NOMO-1 treated with DMSO at 0.1 percent for 48 hours (cell line): ENCODE measurements around the gene AGRN.
"Not testable (repeated sequence)": the region's sequence is repeated elsewhere in the genome, so short reads cannot be mapped to it uniquely, and the experiment has no call there.

Experiments
- DNase-seq: peaks from one replicate; lab custom pipeline; 2025; ENCODE audit not compliant: unreplicated experiment; lab: John Stamatoyannopoulos, UW

Gene AGRN

GRCh38 chr1:1051127-1051810 lies 31.3 kb downstream of the AGRN start:
- no peak for DNase-seq

GRCh38 chr1:1052003-1052840 lies 32.3 kb downstream of the AGRN start:
- DNase-seq, result no peak

- DNase-seq, result no peak
These were observed 33.1 kb downstream of the AGRN start for GRCh38 chr1:1053022-1053421.

GRCh38 chr1:1053682-1054081 lies 33.8 kb downstream of the AGRN start:
- DNase-seq, result no peak

DNA sequence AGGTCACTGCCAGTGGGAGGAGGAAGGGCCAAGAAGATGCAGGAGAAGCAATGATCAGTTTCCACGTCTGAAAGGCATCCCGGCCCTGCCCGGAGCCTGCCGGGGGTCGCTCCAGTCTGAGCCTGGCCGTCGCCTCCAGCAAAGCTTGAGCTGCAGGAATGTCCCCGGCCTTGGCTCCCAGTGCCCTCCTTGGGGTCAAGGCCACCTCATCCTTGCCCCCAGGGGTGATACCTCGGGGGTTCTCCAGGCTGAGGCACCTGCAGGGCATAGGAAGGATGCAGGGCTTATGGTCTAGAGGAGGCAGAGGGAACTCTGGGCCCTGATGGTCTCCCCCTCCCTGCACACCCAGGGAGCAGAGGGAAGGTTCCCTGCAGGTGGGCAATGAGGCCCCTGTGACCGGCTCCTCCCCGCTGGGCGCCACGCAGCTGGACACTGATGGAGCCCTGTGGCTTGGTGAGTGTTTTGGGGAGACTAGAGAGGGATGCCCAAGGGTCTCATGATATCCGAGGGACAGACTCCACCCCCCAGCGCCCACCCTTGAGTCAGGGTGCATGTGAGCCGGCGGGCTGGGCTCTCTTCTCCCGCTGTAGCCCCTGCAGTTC lies 34.3 kb downstream of the AGRN start:
- no peak for DNase-seq

DNA sequence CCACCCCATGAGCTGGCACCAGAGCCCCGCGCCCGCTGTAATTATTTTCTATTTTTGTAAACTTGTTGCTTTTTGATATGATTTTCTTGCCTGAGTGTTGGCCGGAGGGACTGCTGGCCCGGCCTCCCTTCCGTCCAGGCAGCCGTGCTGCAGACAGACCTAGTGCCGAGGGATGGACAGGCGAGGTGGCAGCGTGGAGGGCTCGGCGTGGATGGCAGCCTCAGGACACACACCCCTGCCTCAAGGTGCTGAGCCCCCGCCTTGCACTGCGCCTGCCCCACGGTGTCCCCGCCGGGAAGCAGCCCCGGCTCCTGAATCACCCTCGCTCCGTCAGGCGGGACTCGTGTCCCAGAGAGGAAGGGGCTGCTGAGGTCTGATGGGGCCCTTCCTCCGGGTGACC lies 35.1 kb downstream of the AGRN start:
- no peak for DNase-seq

DNA sequence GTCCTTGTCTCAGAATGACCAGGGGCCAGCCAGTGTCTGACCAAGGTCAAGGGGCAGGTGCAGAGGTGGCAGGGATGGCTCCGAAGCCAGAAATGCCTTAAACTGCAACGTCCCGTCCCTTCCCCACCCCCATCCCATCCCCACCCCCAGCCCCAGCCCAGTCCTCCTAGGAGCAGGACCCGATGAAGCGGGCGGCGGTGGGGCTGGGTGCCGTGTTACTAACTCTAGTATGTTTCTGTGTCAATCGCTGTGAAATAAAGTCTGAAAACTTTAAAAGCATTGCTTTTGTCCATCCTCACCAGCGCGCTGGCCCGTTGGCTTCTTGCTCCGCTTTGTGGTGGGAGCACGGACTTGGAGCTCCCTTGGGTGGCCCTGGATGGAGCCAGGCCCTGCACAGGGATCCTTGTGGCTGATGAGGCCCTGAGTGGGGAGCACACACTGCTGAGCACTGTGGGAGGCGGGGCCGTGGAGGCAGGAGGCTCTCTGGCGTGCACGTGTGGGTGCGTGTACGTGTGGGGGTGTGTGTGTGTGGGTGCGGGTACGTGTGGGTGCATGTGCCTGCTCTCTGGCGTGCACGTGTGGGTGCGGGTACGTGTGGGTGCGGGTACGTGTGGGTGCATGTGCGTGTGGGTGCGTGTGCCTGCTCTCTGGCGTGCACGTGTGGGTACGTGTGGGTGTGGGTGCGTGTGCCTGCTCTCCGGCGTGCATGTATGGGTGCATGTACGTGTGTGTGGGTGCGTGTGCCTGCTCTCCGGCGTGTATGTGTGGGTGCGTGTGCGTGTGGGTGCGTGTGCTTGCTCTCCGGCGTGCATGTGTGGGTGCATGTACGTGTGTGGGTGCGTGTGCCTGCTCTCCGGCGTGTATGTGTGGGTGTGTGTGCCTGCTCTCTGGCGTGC lies 36.2 kb downstream of the AGRN start:
- no peak for DNase-seq

DNA sequence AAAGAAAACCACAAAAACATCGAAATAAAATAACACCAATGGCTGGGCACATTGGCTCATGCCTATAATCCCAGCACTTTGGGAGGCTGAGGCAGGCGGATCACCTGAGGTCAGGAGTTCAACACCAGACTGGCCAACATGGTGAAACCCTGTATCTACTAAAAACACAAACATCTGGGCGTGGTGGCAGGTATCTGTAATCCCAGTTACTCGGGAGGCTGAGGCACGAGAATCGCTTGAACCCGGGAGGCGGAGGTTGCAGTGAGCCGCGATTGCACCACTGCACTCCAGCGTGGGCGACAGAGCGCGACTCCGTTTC lies 37.8 kb downstream of the AGRN start:
- DNase-seq, result not testable (repeated sequence)

DNA sequence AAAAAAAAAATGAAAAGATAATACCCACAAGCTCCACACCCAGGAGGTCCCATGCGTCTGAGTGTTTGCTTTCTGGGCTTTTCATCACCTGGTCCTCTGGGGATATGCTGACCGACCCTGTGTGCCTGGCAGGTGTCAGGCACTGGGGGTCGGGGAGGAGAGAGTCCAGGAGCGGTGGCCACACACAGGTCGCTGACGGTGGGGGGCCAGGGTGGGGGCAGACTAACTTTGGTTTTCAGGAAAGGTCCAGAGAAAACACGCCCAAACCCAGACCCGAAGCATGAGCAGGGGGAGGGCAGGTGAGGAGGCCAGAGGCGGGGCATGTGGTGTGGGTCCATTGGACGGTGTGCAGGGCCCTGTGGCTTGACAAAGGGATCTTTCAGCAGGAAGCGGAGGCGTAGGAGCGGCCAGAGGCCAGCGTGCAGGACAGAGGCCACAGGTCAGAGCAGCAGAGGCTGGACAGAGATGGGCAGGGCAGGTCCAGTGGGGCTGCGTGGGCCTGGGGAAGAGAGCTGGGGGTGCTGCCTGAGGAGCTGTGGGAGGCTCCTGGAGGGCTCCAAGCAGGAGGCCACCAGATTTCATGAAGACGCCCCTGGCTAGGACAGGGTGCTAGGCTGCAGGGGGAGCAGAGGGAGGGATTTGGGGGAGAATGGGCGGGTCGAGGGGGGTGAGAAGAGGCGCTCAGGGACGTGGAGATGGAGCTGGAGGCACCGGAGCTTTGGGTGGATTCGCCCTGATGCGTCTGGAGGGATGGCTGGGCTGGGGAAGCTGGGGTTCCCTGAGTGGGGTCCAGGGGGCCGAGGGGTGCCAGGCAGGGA lies 38.4 kb downstream of the AGRN start:
- DNase-seq, result no peak

GRCh38 chr1:1058921-1059493 lies 39.1 kb downstream of the AGRN start:
- peak; percentile 47 for DNase-seq

GRCh38 chr1:1059494-1060280 lies 39.8 kb downstream of the AGRN start:
- DNase-seq, result peak; percentile 62

GRCh38 chr1:1060281-1061000 lies 40.5 kb downstream of the AGRN start:
- no peak for DNase-seq

DNA sequence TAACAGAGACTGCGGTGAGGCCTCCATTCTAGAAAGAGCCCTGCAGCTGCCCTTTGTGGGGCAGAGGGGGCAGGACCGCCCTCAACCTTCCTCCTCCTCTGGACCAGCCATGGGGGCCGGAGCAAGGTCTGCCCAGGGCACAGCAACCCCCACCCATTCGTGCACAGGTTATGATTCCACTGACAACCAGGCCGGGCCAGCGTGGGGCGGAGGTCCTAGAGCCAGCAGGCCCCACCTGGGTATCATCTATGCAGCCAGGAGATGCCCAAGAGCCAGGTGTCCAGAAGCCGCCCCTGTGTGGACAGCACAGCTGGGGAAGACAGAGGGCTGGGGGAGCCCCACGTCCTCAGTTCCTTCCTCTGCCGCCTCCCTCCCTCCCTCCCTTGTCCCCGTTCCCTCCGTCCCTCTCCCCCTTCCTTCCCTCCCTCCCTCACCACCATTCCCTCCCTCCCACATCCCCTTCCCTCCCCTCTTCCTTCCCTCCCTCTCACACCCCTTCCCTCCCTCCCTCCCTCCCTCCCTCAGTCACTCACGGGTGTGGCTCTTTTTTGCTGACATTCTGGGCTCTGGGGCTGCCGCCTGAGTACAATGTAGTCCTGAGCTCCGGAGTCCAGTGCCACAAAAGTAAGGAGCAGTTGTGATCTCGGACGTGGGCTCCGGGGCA lies 41.9 kb downstream of the AGRN start:
- DNase-seq, result no peak

- no peak for DNase-seq
These were observed 42.6 kb downstream of the AGRN start for GRCh38 chr1:1062348-1063163.

- no peak for DNase-seq
These were observed 43.5 kb downstream of the AGRN start for GRCh38 chr1:1063261-1063944.

DNA sequence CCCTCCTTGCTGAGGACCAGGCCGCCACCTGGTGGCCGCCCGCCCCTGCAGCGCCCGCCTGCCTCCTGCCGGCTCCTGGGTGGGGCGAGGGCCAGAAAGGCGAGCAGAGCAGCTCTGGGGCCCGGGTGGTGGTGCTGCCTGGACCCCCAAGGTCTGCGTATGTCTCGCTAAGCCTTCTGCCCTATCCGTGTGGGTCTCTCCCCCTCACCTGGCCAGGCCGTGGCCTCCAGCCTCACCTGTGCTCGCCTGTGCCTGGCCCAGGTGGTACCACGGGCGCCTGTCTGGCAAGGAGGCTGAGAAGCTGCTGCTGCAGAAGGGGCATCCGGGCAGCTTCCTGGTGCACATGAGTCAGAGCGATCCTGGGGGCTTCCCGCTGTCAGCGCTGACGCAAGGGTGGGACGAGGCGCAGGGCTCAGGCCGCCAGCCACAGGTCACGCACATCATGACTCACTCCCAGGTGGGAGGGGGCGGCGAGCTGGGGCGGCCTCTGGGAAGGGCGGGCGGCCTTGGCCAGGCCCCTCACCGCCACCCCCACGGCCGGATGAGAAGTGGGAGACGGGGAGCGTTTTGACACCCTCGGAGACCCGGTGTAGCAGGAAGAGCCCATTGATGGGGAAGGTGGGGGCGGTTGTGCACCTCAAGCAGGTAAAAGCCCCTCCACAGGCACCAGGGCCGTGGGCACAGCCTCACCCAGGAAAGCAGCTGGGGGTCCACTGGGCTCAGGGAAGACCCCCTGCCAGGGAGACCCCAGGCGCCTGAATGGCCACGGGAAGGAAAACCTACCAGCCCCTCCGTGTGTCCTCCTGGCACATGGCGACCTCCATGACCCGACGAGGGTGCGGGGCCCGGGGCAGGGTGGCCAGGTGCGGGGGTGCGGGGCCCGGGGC lies 44.3 kb downstream of the AGRN start:
- DNase-seq, result peak; percentile 42
